Femur (tissue), 1 donor: ENCODE results near the gene RGS7.
A peak's percentile ranks its signal among the peaks of the same experiment; 100 is the strongest.
"Not testable (repeated sequence)": the region's sequence is repeated elsewhere in the genome, so short reads cannot be mapped to it uniquely, and the experiment has no call there.

Experiments used
- DNase-seq: peaks from one replicate; pipeline ENCODE4 v3.0.0-alpha.2; 2017

RGS7 gene

GRCh38 chr1:241331328-241332036, 25.5 kb downstream of the RGS7 start:
- DNase-seq: no peak

GRCh38 chr1:241330619-241331327, 26.2 kb downstream of the RGS7 start:
- DNase-seq: no peak

- DNase-seq: no peak
These were observed 31.5 kb downstream of the RGS7 start for GRCh38 chr1:241325456-241325855.

- peak; percentile 26 for DNase-seq
These were observed 33.4 kb downstream of the RGS7 start for GRCh38 chr1:241323514-241324195.

- DNase-seq: no peak
These were observed 39.3 kb downstream of the RGS7 start for GRCh38 chr1:241317676-241318075.

GRCh38 chr1:241316372-241316771, 40.6 kb downstream of the RGS7 start:
- DNase-seq: no peak

- DNase-seq: no peak
These were observed 45.8 kb downstream of the RGS7 start for GRCh38 chr1:241311056-241311746.

GRCh38 chr1:241310451-241310850, 46.6 kb downstream of the RGS7 start:
- DNase-seq: no peak

- DNase-seq: no peak
These were observed 47.4 kb downstream of the RGS7 start for GRCh38 chr1:241309651-241310050.

GRCh38 chr1:241308471-241308870, 48.5 kb downstream of the RGS7 start:
- no peak for DNase-seq

GRCh38 chr1:241308011-241308410, 49.0 kb downstream of the RGS7 start:
- DNase-seq: no peak

GRCh38 chr1:241306125-241306790, 50.7 kb downstream of the RGS7 start:
- DNase-seq: no peak

- DNase-seq: not testable (repeated sequence)
These were observed 55.0 kb downstream of the RGS7 start for GRCh38 chr1:241302024-241302423.

GRCh38 chr1:241299347-241299746, 57.7 kb downstream of the RGS7 start:
- DNase-seq: no peak

- no peak for DNase-seq
These were observed 64.0 kb downstream of the RGS7 start for GRCh38 chr1:241292973-241293372.

- DNase-seq: not testable (repeated sequence)
These were observed 65.5 kb downstream of the RGS7 start for GRCh38 chr1:241291548-241291947.

GRCh38 chr1:241286486-241286885, 70.5 kb downstream of the RGS7 start:
- no peak for DNase-seq

- no peak for DNase-seq
These were observed 80.6 kb downstream of the RGS7 start for GRCh38 chr1:241276391-241276790.

GRCh38 chr1:241275981-241276380, 81.0 kb downstream of the RGS7 start:
- no peak for DNase-seq

GRCh38 chr1:241275226-241275625, 81.8 kb downstream of the RGS7 start:
- DNase-seq: no peak

GRCh38 chr1:241274693-241275092, 82.3 kb downstream of the RGS7 start:
- DNase-seq: no peak

GRCh38 chr1:241272828-241273227, 84.2 kb downstream of the RGS7 start:
- DNase-seq: no peak

- no peak for DNase-seq
These were observed 85.6 kb downstream of the RGS7 start for GRCh38 chr1:241271427-241271826.
